Stimulated activated CD4-positive, alpha-beta T cell treated with anti-CD3 and anti-CD28 coated beads, Interleukin-12 subunit alpha, Interleukin-12 subunit beta, amount 100 ng/mL, for 24 hours (primary cell): ENCODE data around the gene GJA5.

Source experiments
- DNase-seq, 2 experiments: peaks; one replicate each; pipeline ENCODE4 v3.0.0-alpha.2; 2020; ENCODE audit warnings: low read depth in 2 of 2

Gene GJA5

GRCh38 chr1:147729315-147729714 is 31.1 kb downstream of the GJA5 start:
- DNase-seq, result no peak

- no peak for DNase-seq
Measured at GRCh38 chr1:147726168-147726567, 34.2 kb downstream of the GJA5 start.

GRCh38 chr1:147725685-147726084 is 34.7 kb downstream of the GJA5 start:
- DNase-seq, result no peak

GRCh38 chr1:147723691-147724323 is 36.6 kb downstream of the GJA5 start:
- no peak for DNase-seq

GRCh38 chr1:147722124-147722523 is 38.3 kb downstream of the GJA5 start:
- no peak for DNase-seq

GRCh38 chr1:147721716-147722115 is 38.7 kb downstream of the GJA5 start:
- no peak for DNase-seq

GRCh38 chr1:147720557-147720956 is 39.8 kb downstream of the GJA5 start:
- no peak for DNase-seq

- no peak for DNase-seq
Measured at GRCh38 chr1:147719711-147720225, 40.6 kb downstream of the GJA5 start.

GRCh38 chr1:147719029-147719698 is 41.2 kb downstream of the GJA5 start:
- DNase-seq, result no peak

GRCh38 chr1:147717706-147718097 is 42.7 kb downstream of the GJA5 start:
- DNase-seq, result no peak

GRCh38 chr1:147717051-147717705 is 43.2 kb downstream of the GJA5 start:
- no peak for DNase-seq

- no peak for DNase-seq
Measured at GRCh38 chr1:147712605-147713004, 47.8 kb downstream of the GJA5 start.
